Karpas-422 (cell line): ENCODE measurements around the gene NEIL3. TPM values are rescaled to one million over a fixed set of nuclear protein-coding genes. Genes with fewer than 3 reads are reported as not detected.
"Not testable (repeated sequence)": the region's sequence is repeated elsewhere in the genome, so short reads cannot be mapped to it uniquely, and the experiment has no call there.

Experiments
- DNase-seq: peaks from one replicate; pipeline ENCODE4 v3.0.0-alpha.2; 2015
- H2AFZ ChIP-seq: fragments of 200-600 bp; sonication (generic); 2 replicates; pipeline ENCODE4 v1.6.1; 2014; ENCODE audit warnings: antibody characterized with exemption, low read length, mixed read lengths
- H3K27ac ChIP-seq: fragments of 200-600 bp; sonication (generic); 2 replicates; pipeline ENCODE4 v1.5.1; 2014; ENCODE audit warnings: mild to moderate bottlenecking, low read length, moderate library complexity
- H3K27me3 ChIP-seq: fragments of 200-600 bp; sonication (generic); 2 replicates; pipeline ENCODE4 v1.6.1; 2014; ENCODE audit warnings: low read length, mixed read lengths
- H3K36me3 ChIP-seq: fragments of 200-600 bp; sonication (generic); 2 replicates; pipeline ENCODE4 v1.6.1; 2014; ENCODE audit warnings: low read length, mixed read lengths; ENCODE audit not compliant: insufficient read depth
- H3K4me1 ChIP-seq: fragments of 200-600 bp; sonication (generic); 2 replicates; pipeline ENCODE4 v1.6.1; 2014; ENCODE audit warnings: mild to moderate bottlenecking, low read length, mixed read lengths
- H3K4me2 ChIP-seq: fragments of 200-600 bp; sonication (generic); 2 replicates; pipeline ENCODE4 v1.6.1; 2014; ENCODE audit warnings: low read length, low read depth, mild to moderate bottlenecking; ENCODE audit not compliant: poor library complexity, severe bottlenecking
- H3K4me3 ChIP-seq: fragments of 200-600 bp; sonication (generic); 2 replicates; pipeline ENCODE4 v1.5.1; 2014; ENCODE audit warnings: mild to moderate bottlenecking, antibody characterized with exemption, low read length, mixed read lengths
- H3K79me2 ChIP-seq: fragments of 200-600 bp; sonication (generic); 2 replicates; pipeline ENCODE4 v1.6.1; 2014; ENCODE audit warnings: mild to moderate bottlenecking, low read length, mixed read lengths
- H3K9ac ChIP-seq: fragments of 200-600 bp; sonication (generic); 2 replicates; pipeline ENCODE4 v1.6.0; 2014; ENCODE audit warnings: low read length
- H3K9me2 ChIP-seq: fragments of 200-600 bp; sonication (generic), shearing (Covaris generic); replicated peaks from 2 replicates; pipeline ENCODE4 v1.6.0; 2014; ENCODE audit warnings: mild to moderate bottlenecking, low read length, moderate library complexity; ENCODE audit not compliant: insufficient read depth
- H3K9me3 ChIP-seq: fragments of 300-700, 200-600 bp; sonication (generic); 2 replicates; pipeline ENCODE4 v1.6.1; 2014; ENCODE audit warnings: low read length, mixed read lengths
- H4K20me1 ChIP-seq: fragments of 200-600 bp; sonication (generic); 2 replicates; pipeline ENCODE4 v1.6.1; 2014; ENCODE audit warnings: mild to moderate bottlenecking, antibody characterized with exemption, low read length, low read depth; ENCODE audit not compliant: insufficient read depth
- total RNA-seq: library from RNA; depleted of rRNA; stranded (reverse); fragments of >200 nt; shearing (Covaris generic); gene quantifications from 2 replicates; pipeline ENCODE4 v1.2.3, GENCODE V29; 2014; ENCODE audit warnings: low replicate concordance

The NEIL3 gene
- total RNA-seq, 1 experiment from 2014 or later = 9.1 TPM

GRCh38 chr4:177292171-177292570 is 17.5 kb upstream of the NEIL3 start:
- H3K27me3 ChIP-seq = no peaks in the 10 kb centered on the region
- H4K20me1 ChIP-seq = no peaks in the 10 kb centered on the region
- no peak overlapping the region for H3K9ac ChIP-seq
- no peaks in the 10 kb centered on the region for H3K9me2 ChIP-seq
- H2AFZ ChIP-seq = no peak overlapping the region
- no peaks in the 10 kb centered on the region for H3K36me3 ChIP-seq
- no peaks in the 10 kb centered on the region for H3K9me3 ChIP-seq
- no peaks in the 10 kb centered on the region for H3K4me1 ChIP-seq
- no peaks in the 10 kb centered on the region for H3K79me2 ChIP-seq
- H3K4me3 ChIP-seq = no peak overlapping the region
- DNase-seq = no peak
- no peak overlapping the region for H3K4me2 ChIP-seq
- no peak overlapping the region for H3K27ac ChIP-seq

DNA sequence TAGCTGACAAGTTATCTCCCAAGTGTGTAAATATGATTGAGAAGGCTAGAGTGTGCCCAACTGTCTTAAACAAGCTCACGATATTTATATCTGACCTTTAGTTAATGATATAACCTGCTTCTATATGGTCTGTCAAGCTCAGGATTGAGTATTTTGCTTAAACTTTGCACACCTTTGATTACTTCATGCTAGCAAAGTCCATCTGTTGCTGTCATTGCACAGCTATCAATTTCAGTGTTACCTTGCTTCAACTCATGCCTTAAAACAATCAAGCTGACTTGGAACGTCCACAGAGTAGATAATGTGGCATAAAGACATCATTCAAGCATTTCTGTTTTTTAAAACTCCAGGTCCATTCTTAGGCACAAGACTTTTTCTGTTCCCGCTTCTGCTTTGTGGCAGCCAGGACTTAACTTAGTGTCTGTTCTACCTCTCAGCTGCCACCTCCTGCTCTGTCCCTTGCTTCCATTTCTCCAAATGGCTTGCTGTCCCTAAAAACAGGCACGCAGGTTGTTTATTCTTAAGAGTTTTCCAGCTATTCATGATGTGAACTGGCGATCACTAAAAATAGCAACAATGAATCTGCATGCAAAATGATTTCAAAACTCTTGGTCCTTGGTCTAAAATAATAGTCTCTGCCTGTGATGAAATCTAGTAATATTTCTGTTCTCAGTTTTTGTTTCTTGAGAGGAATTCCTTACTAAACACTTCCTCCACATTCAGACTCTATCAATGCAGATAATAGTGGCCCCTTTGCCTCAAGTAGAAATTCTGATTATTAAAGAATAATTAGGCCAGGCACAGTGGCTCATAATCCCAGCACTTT is 16.3 kb upstream of the NEIL3 start:
- no peaks in the 10 kb centered on the region for H3K9me3 ChIP-seq

GRCh38 chr4:177297785-177298391 is 11.8 kb upstream of the NEIL3 start:
- Histone ChIP-seq H4K20me1 (no peaks in the 10 kb centered on the region), H3K4me1 (no peaks in the 10 kb centered on the region), H3K9ac (no peak overlapping the region), H3K9me2 (no peaks in the 10 kb centered on the region), H3K27me3 (no peaks in the 10 kb centered on the region), H3K27ac (no peak overlapping the region), H3K9me3 (no peaks in the 10 kb centered on the region), H3K79me2 (no peaks in the 10 kb centered on the region), H3K36me3 (no peaks in the 10 kb centered on the region), H3K4me3 (no peak overlapping the region), H3K4me2 (no peak overlapping the region), H2AFZ (no peak overlapping the region)
- no peak for DNase-seq

More for the DNA sequence above, 16.3 kb upstream of the NEIL3 start:
- no peaks in the 10 kb centered on the region for H3K36me3 ChIP-seq
- no peak overlapping the region for H3K4me3 ChIP-seq
- no peaks in the 10 kb centered on the region for H4K20me1 ChIP-seq
- H3K4me1 ChIP-seq = no peaks in the 10 kb centered on the region
- no peaks in the 10 kb centered on the region for H3K9me2 ChIP-seq
- no peak for DNase-seq
- no peak overlapping the region for H3K27ac ChIP-seq
- no peak overlapping the region for H3K4me2 ChIP-seq
- H3K9ac ChIP-seq = no peak overlapping the region
- no peaks in the 10 kb centered on the region for H3K79me2 ChIP-seq
- no peak overlapping the region for H2AFZ ChIP-seq
- no peaks in the 10 kb centered on the region for H3K27me3 ChIP-seq

DNA sequence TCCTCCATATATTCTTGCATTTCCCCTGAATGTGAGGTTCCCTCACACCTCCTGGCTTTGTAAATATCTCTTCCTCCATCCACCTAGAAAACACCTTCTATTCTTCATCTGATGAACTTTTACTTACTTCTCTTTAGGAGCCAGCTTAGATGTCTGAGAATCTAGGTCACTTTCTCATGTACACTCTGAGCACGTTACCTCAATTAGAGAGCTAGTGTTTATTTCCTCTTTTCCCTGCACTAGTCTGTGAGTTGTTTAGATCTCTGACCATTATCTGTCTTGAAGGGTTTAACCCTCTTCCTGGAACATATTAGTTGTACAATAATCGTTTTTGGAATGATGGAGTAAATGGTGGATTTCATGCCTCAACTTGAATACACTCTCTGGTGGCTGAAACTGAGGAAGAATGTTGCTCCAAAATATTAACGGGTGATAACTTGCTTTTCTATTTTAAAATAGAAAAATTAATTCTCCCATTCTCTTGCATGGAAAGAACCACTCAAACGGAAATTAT is 8.5 kb upstream of the NEIL3 start:
- no peak overlapping the region for H3K4me2 ChIP-seq
- no peaks in the 10 kb centered on the region for H3K27me3 ChIP-seq
- H3K9ac ChIP-seq = no peak overlapping the region
- H3K4me3 ChIP-seq = no peak overlapping the region
- H2AFZ ChIP-seq = no peak overlapping the region
- H3K79me2 ChIP-seq = no peaks in the 10 kb centered on the region
- no peak for DNase-seq
- no peaks in the 10 kb centered on the region for H3K36me3 ChIP-seq
- no peak overlapping the region for H3K27ac ChIP-seq
- no peaks in the 10 kb centered on the region for H3K9me2 ChIP-seq
- no peaks in the 10 kb centered on the region for H3K9me3 ChIP-seq
- no peaks in the 10 kb centered on the region for H3K4me1 ChIP-seq
- no peaks in the 10 kb centered on the region for H4K20me1 ChIP-seq

GRCh38 chr4:177302371-177303100 is 7.1 kb upstream of the NEIL3 start:
- H3K27me3 ChIP-seq = no peaks in the 10 kb centered on the region
- H4K20me1 ChIP-seq = no peaks in the 10 kb centered on the region
- no peaks in the 10 kb centered on the region for H3K9me2 ChIP-seq
- H3K4me3 ChIP-seq = no peak overlapping the region
- H3K4me1 ChIP-seq = no peaks in the 10 kb centered on the region
- H3K36me3 ChIP-seq = no peaks in the 10 kb centered on the region
- H3K4me2 ChIP-seq = no peak overlapping the region
- DNase-seq = no peak
- H3K9ac ChIP-seq = no peak overlapping the region
- no peak overlapping the region for H3K27ac ChIP-seq
- no peaks in the 10 kb centered on the region for H3K79me2 ChIP-seq
- no peaks in the 10 kb centered on the region for H3K9me3 ChIP-seq
- H2AFZ ChIP-seq = no peak overlapping the region

- Histone ChIP-seq H3K4me2 (no peak overlapping the region), H3K9ac (no peak overlapping the region), H2AFZ (no peak overlapping the region), H3K4me1 (no peaks in the 10 kb centered on the region; the same call in 1 of the 2 replicates), H3K27me3 (no peaks in the 10 kb centered on the region), H3K9me3 (no peaks in the 10 kb centered on the region), H3K4me3 (no peak overlapping the region), H3K27ac (no peak overlapping the region), H3K36me3 (no peaks in the 10 kb centered on the region), H3K9me2 (no peaks in the 10 kb centered on the region), H4K20me1 (no peaks in the 10 kb centered on the region), H3K79me2 (no peaks in the 10 kb centered on the region)
- no peak for DNase-seq
Measured at GRCh38 chr4:177304094-177304493, 5.6 kb upstream of the NEIL3 start.

DNA sequence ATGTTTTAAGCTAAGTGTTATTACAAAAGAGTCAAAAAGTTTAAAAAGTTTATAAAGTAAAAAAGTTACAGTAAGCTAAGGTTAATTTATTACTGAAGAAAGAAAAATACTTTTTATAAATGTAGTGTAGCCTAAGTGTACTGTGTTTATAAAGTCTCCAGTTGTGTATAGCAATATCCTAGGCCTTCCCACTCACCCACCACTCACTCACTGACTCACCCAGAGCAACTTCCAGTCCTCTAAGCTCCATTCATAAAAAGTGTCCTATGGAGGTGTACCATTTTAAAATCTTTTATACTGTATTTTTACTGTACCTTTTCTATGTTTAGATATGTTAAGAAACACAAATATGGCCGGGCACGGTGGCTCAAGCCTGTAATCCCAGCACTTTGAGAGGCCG is 4.8 kb upstream of the NEIL3 start:
- not testable (repeated sequence) for DNase-seq, H3K27ac ChIP-seq

GRCh38 chr4:177308125-177308524 is 1.5 kb upstream of the NEIL3 start:
- peaks cover 28% of the 10 kb centered on the region for H3K4me1 ChIP-seq
- H3K4me2 ChIP-seq = no peak overlapping the region
- H3K27me3 ChIP-seq = no peaks in the 10 kb centered on the region
- DNase-seq = no peak
- no peak overlapping the region for H3K9ac ChIP-seq
- H3K27ac ChIP-seq = no peak overlapping the region
- no peaks in the 10 kb centered on the region for H4K20me1 ChIP-seq
- no peaks in the 10 kb centered on the region for H3K9me2 ChIP-seq
- H3K79me2 ChIP-seq = peaks cover 32% of the 10 kb centered on the region
- no peaks in the 10 kb centered on the region for H3K9me3 ChIP-seq
- no peak overlapping the region for H2AFZ ChIP-seq
- H3K36me3 ChIP-seq = no peaks in the 10 kb centered on the region
- no peak overlapping the region for H3K4me3 ChIP-seq

More for the DNA sequence above, 4.8 kb upstream of the NEIL3 start:
- not testable (repeated sequence) for H3K4me1 ChIP-seq, H3K4me3 ChIP-seq, H3K9me3 ChIP-seq, H3K27me3 ChIP-seq, H3K9me2 ChIP-seq, H3K9ac ChIP-seq, H2AFZ ChIP-seq, H3K4me2 ChIP-seq, H3K79me2 ChIP-seq, H3K36me3 ChIP-seq, H4K20me1 ChIP-seq
